Measurements from ENCODE around the gene PCED1B. TPM values are rescaled to one million over a fixed set of nuclear protein-coding genes. Genes with fewer than 3 reads are reported as not detected.
A peak's percentile ranks its signal among the peaks of the same experiment; 100 is the strongest.

PCED1B gene
- total RNA-seq, 1 donor from 2014 or later, result 1.2 TPM

GRCh38 chr12:47224563-47225133, 145.2 kb downstream of the PCED1B start:
- no peak for DNase-seq (ENCODE audit: low spot score)
- no peak for ATAC-seq

- DNase-seq (ENCODE audit: low spot score) (no peak), ATAC-seq (no peak)
These were observed 145.9 kb downstream of the PCED1B start for GRCh38 chr12:47225356-47225755.

GRCh38 chr12:47226199-47226598, 146.8 kb downstream of the PCED1B start:
- ATAC-seq (no peak), DNase-seq (ENCODE audit: low spot score) (no peak)

- DNase-seq (ENCODE audit: low spot score), result no peak
- ATAC-seq, result peak; percentile 76
These were observed 149.4 kb downstream of the PCED1B start for GRCh38 chr12:47228802-47229201.

GRCh38 chr12:47231456-47231855, 152.0 kb downstream of the PCED1B start:
- DNase-seq (ENCODE audit: low spot score), result no peak
- no peak for ATAC-seq

- DNase-seq (ENCODE audit: low spot score), result no peak
These were observed 155.2 kb downstream of the PCED1B start for GRCh38 chr12:47234576-47235141.

DNA sequence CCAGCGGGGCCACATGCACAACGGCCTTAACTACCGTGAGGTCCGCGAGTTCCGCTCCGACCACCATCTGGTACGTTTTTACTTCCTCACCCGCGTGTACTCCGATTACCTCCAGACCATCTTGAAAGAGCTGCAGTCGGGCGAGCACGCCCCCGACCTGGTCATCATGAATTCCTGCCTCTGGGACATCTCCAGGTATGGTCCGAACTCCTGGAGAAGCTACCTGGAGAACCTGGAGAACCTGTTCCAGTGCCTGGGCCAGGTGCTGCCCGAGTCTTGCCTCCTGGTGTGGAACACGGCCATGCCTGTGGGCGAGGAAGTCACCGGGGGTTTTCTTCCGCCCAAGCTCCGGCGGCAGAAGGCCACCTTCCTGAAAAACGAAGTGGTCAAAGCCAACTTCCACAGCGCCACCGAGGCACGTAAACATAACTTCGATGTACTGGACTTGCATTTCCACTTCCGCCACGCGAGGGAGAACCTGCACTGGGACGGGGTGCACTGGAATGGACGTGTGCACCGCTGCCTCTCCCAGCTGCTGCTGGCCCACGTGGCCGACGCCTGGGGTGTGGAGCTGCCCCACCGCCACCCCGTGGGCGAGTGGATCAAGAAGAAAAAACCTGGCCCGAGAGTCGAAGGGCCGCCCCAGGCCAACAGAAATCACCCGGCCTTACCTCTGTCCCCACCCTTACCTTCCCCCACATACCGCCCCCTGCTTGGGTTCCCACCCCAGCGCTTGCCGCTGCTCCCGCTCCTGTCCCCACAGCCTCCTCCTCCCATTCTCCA, 156.0 kb downstream of the PCED1B start:
- ATAC-seq, result no peak
- DNase-seq (ENCODE audit: low spot score), result peak; percentile 36

More at GRCh38 chr12:47234576-47235141, 155.2 kb downstream of the PCED1B start:
- peak; percentile 12 for ATAC-seq

- ATAC-seq (no peak), DNase-seq (ENCODE audit: low spot score) (peak; percentile 28)
These were observed 156.8 kb downstream of the PCED1B start for GRCh38 chr12:47236109-47236714.

GRCh38 chr12:47237751-47238211, 158.4 kb downstream of the PCED1B start:
- ATAC-seq (peak; percentile 70), DNase-seq (ENCODE audit: low spot score) (no peak)

GRCh38 chr12:47238669-47239114, 159.3 kb downstream of the PCED1B start:
- ATAC-seq (peak; percentile 61), DNase-seq (ENCODE audit: low spot score) (no peak)

DNA sequence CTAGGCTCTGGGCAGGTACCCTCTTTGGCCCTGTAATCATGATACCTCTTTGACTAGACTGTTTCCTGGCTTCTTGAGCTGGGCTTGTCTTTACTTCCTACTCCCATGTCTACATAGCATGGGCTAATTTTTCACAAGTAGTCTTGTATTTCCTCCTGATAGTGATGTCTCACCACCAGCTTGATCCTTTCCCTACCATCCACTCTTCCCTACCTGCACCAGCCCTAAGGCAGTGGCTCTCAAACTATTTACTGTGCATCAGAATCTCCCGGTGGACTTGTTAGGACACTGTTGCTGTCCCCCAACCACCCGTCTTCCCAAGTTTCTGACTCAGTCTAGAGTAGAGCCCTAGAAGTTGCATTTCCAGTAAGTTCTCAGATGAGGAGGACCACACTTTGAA, 163.0 kb downstream of the PCED1B start:
- ATAC-seq (no peak), DNase-seq (ENCODE audit: low spot score) (no peak)

- ATAC-seq (no peak), DNase-seq (ENCODE audit: low spot score) (no peak)
These were observed 165.4 kb downstream of the PCED1B start for GRCh38 chr12:47244835-47245234.

- no peak for DNase-seq (ENCODE audit: low spot score)
- no peak for ATAC-seq
These were observed 166.2 kb downstream of the PCED1B start for GRCh38 chr12:47245623-47246022.

GRCh38 chr12:47247418-47247817, 168.0 kb downstream of the PCED1B start:
- peak; percentile 89 for DNase-seq (ENCODE audit: low spot score)

GRCh38 chr12:47249082-47249481, 169.7 kb downstream of the PCED1B start:
- DNase-seq (ENCODE audit: low spot score) (no peak), ATAC-seq (no peak)

More at GRCh38 chr12:47247418-47247817, 168.0 kb downstream of the PCED1B start:
- ATAC-seq, result peak; percentile 100

DNA sequence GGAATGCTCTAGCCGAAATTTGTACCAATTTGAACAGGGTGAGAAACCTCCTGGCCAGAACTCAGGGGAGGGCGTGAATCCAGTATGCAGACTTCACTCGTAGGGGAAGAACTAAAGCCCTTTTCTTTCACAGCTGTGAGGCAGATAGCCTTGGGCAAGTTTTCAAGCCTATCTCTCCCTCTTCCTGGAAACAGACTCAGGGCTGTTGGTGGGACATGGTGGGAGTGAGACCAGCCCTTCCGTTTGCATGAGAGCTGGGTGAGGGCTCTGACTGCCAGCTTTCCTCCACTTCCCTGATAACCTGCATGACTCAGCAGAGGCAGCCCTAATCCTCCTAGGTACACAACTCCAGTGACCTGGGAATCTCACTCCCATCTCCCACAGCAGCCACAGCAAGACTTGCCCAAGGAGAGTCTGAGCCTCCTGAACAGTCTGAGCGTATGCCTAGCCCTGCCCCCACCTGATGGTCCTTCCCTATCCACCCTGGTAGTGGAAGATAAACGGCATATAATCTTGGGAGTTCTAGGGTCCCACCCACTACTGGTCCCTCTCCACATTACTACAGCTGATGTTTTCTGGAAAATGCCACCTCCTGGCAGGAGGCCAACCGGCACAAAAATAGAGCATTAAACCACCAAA, 170.4 kb downstream of the PCED1B start:
- no peak for DNase-seq (ENCODE audit: low spot score)
- no peak for ATAC-seq

DNA sequence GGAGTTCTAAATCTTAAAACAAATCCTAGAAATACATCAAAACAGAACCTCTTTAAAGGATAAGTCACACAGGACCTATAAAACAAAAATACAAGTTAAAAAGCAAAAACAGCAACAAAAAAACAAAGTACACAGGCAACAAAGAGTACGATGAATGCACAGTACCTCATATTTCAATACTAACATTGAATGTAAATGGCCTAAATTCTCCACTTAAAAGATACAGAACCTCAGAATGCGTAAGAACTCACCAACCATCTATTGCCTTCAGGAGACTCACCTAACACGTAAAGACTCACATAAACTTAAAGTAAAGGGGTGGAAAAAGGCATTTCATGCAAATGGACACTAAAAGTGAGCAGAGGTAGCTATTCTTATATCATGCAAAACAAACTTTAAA, 172.5 kb downstream of the PCED1B start:
- DNase-seq (ENCODE audit: low spot score), result no peak
- no peak for ATAC-seq

DNA sequence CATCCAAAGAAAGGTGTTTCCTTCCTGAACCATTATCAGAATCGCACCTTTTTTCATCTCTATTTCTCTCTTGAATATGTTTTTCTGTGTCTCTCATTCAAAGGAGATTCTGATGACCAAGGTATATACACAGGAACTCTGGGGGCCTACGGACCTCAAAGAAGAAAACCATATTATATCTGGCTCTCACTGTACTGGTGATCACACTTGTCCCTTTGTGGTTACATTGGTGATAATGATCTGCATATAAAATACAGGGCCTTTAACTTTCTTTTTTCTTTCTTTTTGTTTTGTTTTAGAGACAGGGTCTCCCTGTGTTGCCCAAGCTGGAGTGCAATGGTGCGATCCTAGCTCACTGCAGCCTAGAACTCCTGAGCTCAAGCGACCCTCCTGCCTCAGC, 185.5 kb downstream of the PCED1B start:
- no peak for ATAC-seq

GRCh38 chr12:47265391-47265790, 186.0 kb downstream of the PCED1B start:
- DNase-seq (ENCODE audit: low spot score), result no peak
- ATAC-seq, result no peak

More for the DNA sequence above, 185.5 kb downstream of the PCED1B start:
- DNase-seq (ENCODE audit: low spot score), result no peak

DNA sequence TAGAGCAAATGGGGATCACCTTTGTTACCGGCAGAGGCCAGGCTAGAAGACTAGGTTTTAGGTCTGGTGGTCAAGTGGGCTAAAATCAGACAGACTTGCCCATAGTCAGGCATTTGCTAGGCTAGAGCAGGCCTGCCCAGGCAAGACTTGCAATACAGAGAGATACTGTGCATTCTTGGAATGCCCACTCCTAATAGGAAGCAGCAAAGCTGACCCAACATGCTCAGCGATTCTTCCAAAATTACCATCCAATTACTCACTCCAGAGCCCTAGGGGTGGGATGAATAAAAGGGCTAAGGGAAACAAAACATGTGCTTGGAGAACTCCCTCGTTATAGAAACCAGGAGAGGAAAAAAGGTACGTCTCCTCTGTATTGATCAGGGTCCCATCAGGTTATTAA, 188.2 kb downstream of the PCED1B start:
- ATAC-seq (no peak), DNase-seq (ENCODE audit: low spot score) (no peak)

All from left lobe of liver (tissue), 2 donors.